Natural killer cell (primary cell): ENCODE data around the gene AOPEP. TPM values are rescaled to one million over a fixed set of nuclear protein-coding genes. Genes with fewer than 3 reads are reported as not detected.

Experiments used
- ATAC-seq, 3 donors: fragments of 150-1000 bp in 2 of 3; fragments of 200-7000 bp in 1 of 3; cut with Tn5 transposase; 1 replicate in 1 of 3; 2 replicates in 2 of 3; pipeline ENCODE4 v1.10.0; 2021; ENCODE audit warnings: mild to moderate bottlenecking in 2 of 3, moderate library complexity in 2 of 3
- DNase-seq, 2 donors: peaks; one replicate each; pipeline versions ENCODE4 v3.0.0 to v3.0.0-alpha.2; 2013 to 2021; ENCODE audit warnings: mixed read lengths in 1 of 2
- H3K27ac ChIP-seq: one replicate; pipeline ENCODE4 v1.5.1; 2013; ENCODE audit warnings: mild to moderate bottlenecking, low read length
- H3K27me3 ChIP-seq: one replicate; pipeline ENCODE4 v1.6.1; 2013; ENCODE audit warnings: low read length; ENCODE audit not compliant: control insufficient read depth, insufficient read depth
- H3K36me3 ChIP-seq: one replicate; pipeline ENCODE4 v1.6.1; 2013; ENCODE audit warnings: low read length; ENCODE audit not compliant: control insufficient read depth, insufficient read depth
- H3K4me1 ChIP-seq: one replicate; pipeline ENCODE4 v1.6.1; 2013; ENCODE audit warnings: low read length; ENCODE audit not compliant: control insufficient read depth, insufficient read depth
- H3K4me3 ChIP-seq: one replicate; pipeline ENCODE4 v1.5.1; 2013; ENCODE audit warnings: low read length
- H3K9me3 ChIP-seq: one replicate; pipeline ENCODE4 v1.6.1; 2013; ENCODE audit warnings: low read length; ENCODE audit not compliant: control insufficient read depth, insufficient read depth
- H3K27ac Mint-ChIP-seq, 2 donors: one replicate each; pipeline ENCODE4 v1.8.0; 2022; ENCODE audit warnings: mild to moderate bottlenecking in 2 of 2, mixed read lengths in 2 of 2, moderate library complexity in 1 of 2
- H3K27me3 Mint-ChIP-seq, 2 donors: one replicate each; pipeline ENCODE4 v1.8.0; 2022; ENCODE audit warnings: low read depth in 2 of 2, mixed read lengths in 2 of 2
- H3K36me3 Mint-ChIP-seq: one replicate; pipeline ENCODE4 v1.8.0; 2022; ENCODE audit warnings: mixed read lengths
- H3K4me1 Mint-ChIP-seq, 2 donors: one replicate each; pipeline ENCODE4 v1.8.0; 2022; ENCODE audit warnings: mixed read lengths in 2 of 2
- H3K4me3 Mint-ChIP-seq: one replicate; pipeline ENCODE4 v1.8.0; 2022; ENCODE audit warnings: mild to moderate bottlenecking, moderate library complexity, mixed read lengths
- H3K9me3 Mint-ChIP-seq, 2 donors: one replicate each; pipeline ENCODE4 v1.8.0; 2022; ENCODE audit warnings: mixed read lengths in 2 of 2
- CTCF ChIP-seq: fragments of 200-600 bp; IDR thresholded peaks from one replicate; pipeline ENCODE4 v1.8.0; 2022; ENCODE audit warnings: antibody characterized with exemption
- WGBS: methylation state at CpG from one replicate; pipeline ENCODE4 v1.1.7; 2013; ENCODE audit warnings: missing lambda C conversion rate; ENCODE audit not compliant: insufficient coverage; 5-methylcytosine and 5-hydroxymethylcytosine counted together
- intact Hi-C: fragments of 100-400 bp; cut with micrococcal nuclease; formaldehyde crosslinking; loops from one replicate; pipeline ENCODE4 v1.14.2; 2022
- total RNA-seq, 4 donors: library from RNA; stranded (reverse); fragments of 120-200 nt in 1 of 4; gene quantifications; one replicate each; pipeline versions ENCODE4 v1.2.3 to v1.2.4, GENCODE V29; 2013 to 2022

The AOPEP gene
- total RNA-seq, 3 donors from 2014 or later (not counting 1 experiment from before 2014, with no cell fraction given): 20.1 to 22.6 (median 20.6) TPM

- Histone ChIP-seq H3K4me1 (no peaks in the 10 kb centered on the region), H3K27ac (no peak overlapping the region), H3K27me3 (no peaks in the 10 kb centered on the region), H3K36me3 (no peaks in the 10 kb centered on the region), H3K4me3 (no peak overlapping the region), H3K9me3 (no peaks in the 10 kb centered on the region)
- no peak for TF ChIP-seq CTCF
- ATAC-seq (no peak), DNase-seq (no peak)
- intact Hi-C loops: no loop called here
- Mint-ChIP-seq H3K4me1 (no peaks in the 10 kb centered on the region), H3K36me3 (peaks cover 6% of the 10 kb centered on the region), H3K27me3 (no peaks in the 10 kb centered on the region), H3K4me3 (no peak overlapping the region), H3K9me3 (no peaks in the 10 kb centered on the region), H3K27ac (no peak overlapping the region)
- 75% methylated on average over 6 of the region's 7 CpGs for WGBS
These were observed 285.7 kb downstream of the AOPEP start for GRCh38 chr9:95012035-95012708.

GRCh38 chr9:95012902-95013301, 286.4 kb downstream of the AOPEP start:
- ATAC-seq: no peak
- no peaks in the 10 kb centered on the region for H3K36me3 ChIP-seq
- H3K4me1 Mint-ChIP-seq: no peaks in the 10 kb centered on the region
- no peaks in the 10 kb centered on the region for H3K27me3 Mint-ChIP-seq
- H3K9me3 ChIP-seq: no peaks in the 10 kb centered on the region
- no peak for DNase-seq
- no peak overlapping the region for H3K27ac Mint-ChIP-seq
- peaks cover 6% of the 10 kb centered on the region for H3K36me3 Mint-ChIP-seq
- no peak overlapping the region for H3K4me3 Mint-ChIP-seq
- WGBS: no CpG with 5 or more reads among the region's 3 CpGs
- intact Hi-C loops: no loop called here
- H3K27me3 ChIP-seq: no peaks in the 10 kb centered on the region
- no peaks in the 10 kb centered on the region for H3K9me3 Mint-ChIP-seq
- H3K4me3 ChIP-seq: no peak overlapping the region
- H3K4me1 ChIP-seq: no peaks in the 10 kb centered on the region
- no peak for TF ChIP-seq CTCF
- no peak overlapping the region for H3K27ac ChIP-seq

- peaks cover 7% of the 10 kb centered on the region for H3K36me3 Mint-ChIP-seq
- no peak for TF ChIP-seq CTCF
- Histone ChIP-seq H3K4me3 (no peak overlapping the region), H3K36me3 (peaks cover 1% of the 10 kb centered on the region), H3K27ac (no peak overlapping the region), H3K9me3 (no peaks in the 10 kb centered on the region), H3K4me1 (no peaks in the 10 kb centered on the region), H3K27me3 (no peaks in the 10 kb centered on the region)
- no peaks in the 10 kb centered on the region for H3K27me3 Mint-ChIP-seq
- H3K9me3 Mint-ChIP-seq: no peaks in the 10 kb centered on the region
- no peak overlapping the region for H3K27ac Mint-ChIP-seq
- H3K4me3 Mint-ChIP-seq: no peak overlapping the region
- WGBS: 78% methylated on average over 1 of the region's 2 CpGs
- no peak for ATAC-seq
- H3K4me1 Mint-ChIP-seq: peaks cover 5 to 17% of the 10 kb centered on the region in 2 donors
- no peak for DNase-seq
- intact Hi-C loops: no loop called here
These were observed 288.4 kb downstream of the AOPEP start for GRCh38 chr9:95014917-95015316.

GRCh38 chr9:95015569-95015968, 289.1 kb downstream of the AOPEP start:
- ATAC-seq (no peak), DNase-seq (no peak)
- Mint-ChIP-seq H3K4me3 (no peak overlapping the region), H3K9me3 (no peaks in the 10 kb centered on the region), H3K36me3 (peaks cover 10% of the 10 kb centered on the region), H3K27ac (no peak overlapping the region), H3K4me1 (peaks cover 5 to 18% of the 10 kb centered on the region in 2 donors), H3K27me3 (no peaks in the 10 kb centered on the region)
- Histone ChIP-seq H3K4me1 (no peaks in the 10 kb centered on the region), H3K4me3 (no peak overlapping the region), H3K27me3 (no peaks in the 10 kb centered on the region), H3K36me3 (peaks cover 1% of the 10 kb centered on the region), H3K9me3 (no peaks in the 10 kb centered on the region), H3K27ac (no peak overlapping the region)
- TF ChIP-seq CTCF: no peak
- intact Hi-C loops: no loop called here
- 98% methylated on average over 3 of the region's 4 CpGs for WGBS
